COLO668 (cell line): ENCODE measurements around the gene PPP1R9A.
A peak's percentile ranks its signal among the peaks of the same experiment; 100 is the strongest.

Experiments
- DNase-seq: peaks from one replicate; lab custom pipeline; 2025; ENCODE audit not compliant: unreplicated experiment; lab: John Stamatoyannopoulos, UW

Gene PPP1R9A

GRCh38 chr7:95191795-95192194, 284.4 kb downstream of the PPP1R9A start:
- DNase-seq: no peak

- no peak for DNase-seq
Observed at GRCh38 chr7:95198863-95199262, 291.5 kb downstream of the PPP1R9A start.

- peak; percentile 27 for DNase-seq
Observed at GRCh38 chr7:95199779-95200558, 292.6 kb downstream of the PPP1R9A start.

GRCh38 chr7:95200741-95201140, 293.3 kb downstream of the PPP1R9A start:
- no peak for DNase-seq

GRCh38 chr7:95201727-95202126, 294.3 kb downstream of the PPP1R9A start:
- no peak for DNase-seq

GRCh38 chr7:95204618-95205017, 297.2 kb downstream of the PPP1R9A start:
- DNase-seq: no peak

GRCh38 chr7:95205665-95206225, 298.4 kb downstream of the PPP1R9A start:
- no peak for DNase-seq

GRCh38 chr7:95209276-95209675, 301.9 kb downstream of the PPP1R9A start:
- DNase-seq: no peak

- no peak for DNase-seq
Observed at GRCh38 chr7:95209788-95210187, 302.4 kb downstream of the PPP1R9A start.

- DNase-seq: no peak
Observed at GRCh38 chr7:95213148-95213547, 305.8 kb downstream of the PPP1R9A start.

GRCh38 chr7:95213809-95214492, 306.6 kb downstream of the PPP1R9A start:
- no peak for DNase-seq

- DNase-seq: no peak
Observed at GRCh38 chr7:95219721-95220120, 312.3 kb downstream of the PPP1R9A start.

GRCh38 chr7:95220328-95220727, 312.9 kb downstream of the PPP1R9A start:
- DNase-seq: no peak

- DNase-seq: no peak
Observed at GRCh38 chr7:95225301-95225700, 317.9 kb downstream of the PPP1R9A start.

GRCh38 chr7:95229301-95229700, 321.9 kb downstream of the PPP1R9A start:
- DNase-seq: no peak

GRCh38 chr7:95238252-95238943, 331.0 kb downstream of the PPP1R9A start:
- DNase-seq: no peak

- no peak for DNase-seq
Observed at GRCh38 chr7:95240921-95241320, 333.5 kb downstream of the PPP1R9A start.

- no peak for DNase-seq
Observed at GRCh38 chr7:95242266-95242665, 334.9 kb downstream of the PPP1R9A start.

GRCh38 chr7:95244616-95245015, 337.2 kb downstream of the PPP1R9A start:
- no peak for DNase-seq

- no peak for DNase-seq
Observed at GRCh38 chr7:95245828-95246500, 338.6 kb downstream of the PPP1R9A start.

GRCh38 chr7:95246831-95247370, 339.5 kb downstream of the PPP1R9A start:
- DNase-seq: peak; percentile 50
